Lower lobe of right lung (tissue), 2 donors: Measurements from ENCODE around the gene GON7. TPM values are rescaled to one million over a fixed set of nuclear protein-coding genes. Genes with fewer than 3 reads are reported as not detected.
"Not testable (repeated sequence)": the region's sequence is repeated elsewhere in the genome, so short reads cannot be mapped to it uniquely, and the experiment has no call there.

ENCODE experiments used
- ATAC-seq, 2 donors: fragments of 200-7000 bp; cut with Tn5 transposase; one replicate each; pipeline ENCODE4 v1.9.1; 2020 to 2022; ENCODE audit warnings: mild to moderate bottlenecking in 2 of 2, moderate library complexity in 2 of 2
- DNase-seq: peaks from one replicate; pipeline ENCODE4 v3.0.0-alpha.2; 2020
- H3K27ac ChIP-seq: fragments of 200-600 bp; one replicate; pipeline ENCODE4 v1.8.0; 2022
- H3K27me3 ChIP-seq: fragments of 200-600 bp; one replicate; pipeline ENCODE4 v1.8.0; 2022; ENCODE audit warnings: low read depth
- H3K36me3 ChIP-seq: fragments of 200-600 bp; one replicate; pipeline ENCODE4 v1.8.0; 2022; ENCODE audit warnings: mild to moderate bottlenecking
- H3K4me1 ChIP-seq: fragments of 200-600 bp; one replicate; pipeline ENCODE4 v1.8.0; 2022
- H3K4me3 ChIP-seq: fragments of 200-600 bp; one replicate; pipeline ENCODE4 v1.8.0; 2022; ENCODE audit warnings: mild to moderate bottlenecking
- H3K9me3 ChIP-seq: fragments of 200-600 bp; one replicate; pipeline ENCODE4 v1.8.0; 2022
- CTCF ChIP-seq: fragments of 200-600 bp; IDR thresholded peaks from one replicate; pipeline ENCODE4 v1.8.0; 2022; ENCODE audit warnings: antibody characterized with exemption, mild to moderate bottlenecking
- intact Hi-C: fragments of 100-400 bp; cut with DNase I; formaldehyde crosslinking; loops from one replicate; pipeline ENCODE4 v1.11.0; 2022
- total RNA-seq: library from RNA; stranded (reverse); fragmentation: NEBNext Ultra II Directional; extraction: Animal tissue kit (Norgen Biotek cat#: 25700); gene quantifications from one replicate; pipeline ENCODE4 v1.2.1, GENCODE V29; 2021
- donor health status: DM: no; HTN: yes; CAD: no; lungs with severe emphysema.

GON7 gene
- total RNA-seq, 1 donor from 2014 or later: 12.9 TPM

GRCh38 chr14:93239869-93240677 lies 33.2 kb upstream of the GON7 start:
- intact Hi-C loops: no loop called here
- no peak overlapping the region for H3K27ac ChIP-seq
- H3K4me1 ChIP-seq: no peaks in the 10 kb centered on the region
- no peak for ATAC-seq
- peaks cover 55% of the 10 kb centered on the region for H3K36me3 ChIP-seq
- no peaks in the 10 kb centered on the region for H3K27me3 ChIP-seq
- no peak overlapping the region for H3K4me3 ChIP-seq
- H3K9me3 ChIP-seq: no peaks in the 10 kb centered on the region
- TF ChIP-seq CTCF: no peak
- no peak for DNase-seq

- H3K4me1 ChIP-seq: no peaks in the 10 kb centered on the region
- no peak for TF ChIP-seq CTCF
- peaks cover 3% of the 10 kb centered on the region for H3K36me3 ChIP-seq
- no peaks in the 10 kb centered on the region for H3K27me3 ChIP-seq
- H3K4me3 ChIP-seq: no peak overlapping the region
- DNase-seq (no peak), ATAC-seq (no peak)
- no peaks in the 10 kb centered on the region for H3K9me3 ChIP-seq
- intact Hi-C loops: no loop called here
- no peak overlapping the region for H3K27ac ChIP-seq
Measured at GRCh38 chr14:93234798-93235197, 27.9 kb upstream of the GON7 start.

GRCh38 chr14:93233078-93233477 lies 26.2 kb upstream of the GON7 start:
- H3K27ac ChIP-seq, ATAC-seq, H3K27me3 ChIP-seq, H3K36me3 ChIP-seq, intact Hi-C loops, H3K9me3 ChIP-seq, H3K4me1 ChIP-seq, DNase-seq, H3K4me3 ChIP-seq: not testable (repeated sequence)

GRCh38 chr14:93232159-93232558 lies 25.3 kb upstream of the GON7 start:
- ATAC-seq (no peak), DNase-seq (no peak)
- Histone ChIP-seq H3K4me1 (no peaks in the 10 kb centered on the region), H3K27ac (no peak overlapping the region), H3K4me3 (peak overlapping the region; percentile 41), H3K36me3 (peaks cover 15% of the 10 kb centered on the region), H3K9me3 (no peaks in the 10 kb centered on the region), H3K27me3 (no peaks in the 10 kb centered on the region)
- intact Hi-C loops: no loop called here
- TF ChIP-seq CTCF: no peak

- Histone ChIP-seq H3K9me3 (no peaks in the 10 kb centered on the region), H3K27ac (no peak overlapping the region), H3K36me3 (peaks cover 22% of the 10 kb centered on the region), H3K27me3 (no peaks in the 10 kb centered on the region), H3K4me1 (no peaks in the 10 kb centered on the region), H3K4me3 (peak overlapping the region; percentile 41)
- intact Hi-C loops: no loop called here
- peak; percentile 21 to 63 for ATAC-seq
- no peak for TF ChIP-seq CTCF
- DNase-seq: no peak
Measured at GRCh38 chr14:93231129-93231979, 24.5 kb upstream of the GON7 start.

GRCh38 chr14:93230539-93230938 lies 23.7 kb upstream of the GON7 start:
- no peak for TF ChIP-seq CTCF
- Histone ChIP-seq H3K4me3 (no peak overlapping the region), H3K27ac (no peak overlapping the region), H3K36me3 (peaks cover 30% of the 10 kb centered on the region), H3K9me3 (no peaks in the 10 kb centered on the region), H3K27me3 (no peaks in the 10 kb centered on the region), H3K4me1 (no peaks in the 10 kb centered on the region)
- ATAC-seq: no peak
- DNase-seq: no peak
- intact Hi-C loops: no loop called here
